DMS114 treated with DMSO at 0.1 percent for 48 hours (cell line): ENCODE results near the gene NFX1.
"Not testable (repeated sequence)": the region's sequence is repeated elsewhere in the genome, so short reads cannot be mapped to it uniquely, and the experiment has no call there.

Experiments
- DNase-seq: peaks from one replicate; lab custom pipeline; 2025; ENCODE audit not compliant: unreplicated experiment; lab: John Stamatoyannopoulos, UW

Gene NFX1

DNA sequence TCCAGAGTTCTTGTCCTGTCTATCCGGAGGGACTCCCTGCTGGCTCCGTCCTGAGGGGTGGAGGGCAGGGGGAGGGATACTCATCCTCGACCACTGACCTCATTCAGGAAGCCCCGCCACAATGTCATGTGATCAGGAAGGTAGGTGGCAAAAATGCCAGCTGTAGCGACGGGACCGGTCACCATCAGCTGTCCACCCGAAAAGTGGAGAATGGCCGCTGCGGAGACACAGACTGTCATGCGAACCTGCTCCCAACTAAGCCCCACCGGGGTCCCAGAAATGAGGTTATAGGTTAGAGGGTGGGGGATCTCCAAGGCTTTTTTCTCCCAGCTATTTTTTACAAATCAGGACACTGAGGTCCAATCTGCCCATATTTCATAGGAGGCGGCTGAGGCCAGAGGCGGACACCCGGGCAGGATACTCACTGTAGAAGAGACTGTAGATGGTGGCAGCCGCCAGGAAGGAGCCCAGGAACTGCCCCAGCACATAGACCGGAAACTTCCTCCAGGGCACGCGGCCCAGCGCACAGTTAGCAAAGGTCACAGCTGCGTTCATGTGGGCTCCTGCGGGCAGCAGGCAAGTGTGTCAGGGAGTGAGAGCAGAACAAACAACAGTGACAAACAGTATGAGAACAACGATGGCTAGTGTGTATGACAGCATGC, 95.8 kb downstream of the NFX1 start:
- DNase-seq, result not testable (repeated sequence)

DNA sequence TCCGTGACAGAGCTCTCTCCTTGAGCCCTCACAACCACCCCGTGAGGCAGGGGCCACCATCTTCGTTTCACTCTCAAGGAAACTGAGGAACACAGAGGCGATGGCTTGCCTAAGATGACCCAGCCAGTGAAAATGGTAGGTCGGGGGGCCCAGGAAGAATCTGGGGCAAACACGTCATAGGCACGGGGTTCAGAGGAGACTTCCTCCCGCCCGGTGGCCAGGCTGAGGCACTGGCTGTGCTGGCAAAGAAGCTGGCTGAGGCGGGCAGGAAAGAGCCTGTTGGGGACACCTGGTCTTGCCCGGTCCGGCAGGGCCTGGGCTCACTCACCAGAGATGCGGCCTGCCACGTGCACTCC, 96.3 kb downstream of the NFX1 start:
- not testable (repeated sequence) for DNase-seq

- DNase-seq, result not testable (repeated sequence)
Measured at GRCh38 chr9:33386998-33387397, 96.7 kb downstream of the NFX1 start.

DNA sequence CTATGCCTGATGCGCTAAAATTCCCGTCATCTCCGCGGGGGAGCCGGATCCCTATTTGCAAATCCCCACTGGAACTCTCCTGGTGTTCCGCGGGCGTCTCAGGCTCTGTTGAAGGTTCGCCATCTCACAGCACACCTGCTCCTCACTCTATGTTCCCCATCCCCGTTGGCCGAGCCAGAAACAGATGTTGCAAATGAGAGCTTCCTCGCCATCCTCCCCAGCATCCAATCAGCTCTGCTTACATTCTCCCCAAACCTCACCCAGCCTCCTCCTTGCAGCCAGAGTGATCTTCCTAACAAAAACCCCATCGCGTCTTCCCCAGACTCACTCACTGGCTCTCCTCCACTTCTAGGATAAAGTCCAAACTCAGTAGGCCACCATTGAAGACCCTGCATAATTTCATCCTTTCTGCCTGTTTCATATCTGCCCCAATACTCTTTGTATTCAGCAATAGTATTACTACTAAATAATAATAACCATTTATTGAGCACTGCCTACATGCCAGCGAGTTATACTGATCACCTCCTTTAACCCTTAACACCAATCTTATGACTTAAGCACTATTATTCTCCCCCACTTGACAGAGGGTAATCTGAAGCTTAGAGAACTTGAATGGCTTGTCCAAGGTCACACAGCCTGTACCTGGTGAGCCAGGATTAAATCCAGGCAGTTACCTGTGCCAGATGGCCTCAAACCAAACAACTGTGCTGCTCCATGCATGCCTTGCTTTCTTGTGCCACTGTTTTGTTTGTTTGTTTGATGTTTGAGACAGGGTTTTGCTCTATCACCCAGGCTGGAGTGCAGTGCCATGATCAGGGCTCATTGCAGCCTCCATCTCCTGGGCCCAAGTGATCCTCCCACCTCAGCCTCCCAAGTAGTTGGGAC, 98.0 kb downstream of the NFX1 start:
- DNase-seq, result no peak

- not testable (repeated sequence) for DNase-seq
Measured at GRCh38 chr9:33391111-33391771, 100.9 kb downstream of the NFX1 start.

DNA sequence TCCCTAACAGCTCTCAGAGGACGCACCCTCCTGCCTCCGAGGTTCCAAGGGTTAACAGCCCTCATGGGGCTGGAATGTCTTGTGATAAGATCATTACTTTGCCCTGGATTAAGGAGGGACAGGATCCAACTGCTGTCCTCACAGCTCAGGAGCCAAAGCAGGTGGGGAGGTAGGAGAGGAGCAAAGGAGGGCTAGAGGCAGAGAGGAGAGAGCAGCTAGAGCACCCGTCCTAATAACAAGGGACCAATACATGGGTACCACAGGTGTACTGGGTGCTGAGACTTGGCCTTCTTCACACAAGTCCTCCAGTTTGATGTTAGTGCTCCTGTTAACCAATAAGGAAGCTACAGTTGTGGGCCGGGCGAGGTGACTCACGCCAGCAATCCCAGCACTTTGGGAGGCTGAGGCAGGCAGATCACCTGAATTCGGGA, 102.3 kb downstream of the NFX1 start:
- not testable (repeated sequence) for DNase-seq

GRCh38 chr9:33393581-33393980, 103.3 kb downstream of the NFX1 start:
- no peak for DNase-seq

DNA sequence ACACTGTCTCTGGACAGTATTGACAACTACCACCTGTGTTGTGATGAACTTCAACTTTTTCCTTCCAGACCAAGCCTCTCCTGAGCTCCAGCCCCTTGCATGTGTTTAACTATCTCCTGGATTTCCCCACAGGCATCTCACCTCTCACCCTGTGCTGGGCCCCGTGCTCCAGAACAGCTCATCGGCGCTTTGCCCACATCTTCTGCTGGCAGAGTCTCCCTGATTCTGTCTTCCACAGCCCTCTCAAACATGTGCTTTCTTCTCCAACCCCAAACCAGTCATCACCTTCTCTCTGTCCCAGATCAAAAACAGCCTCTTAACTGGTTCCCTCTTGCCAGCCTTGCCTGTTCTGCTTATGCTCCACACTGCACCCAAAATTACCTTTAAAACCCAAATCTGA, 103.7 kb downstream of the NFX1 start:
- DNase-seq, result not testable (repeated sequence)

- not testable (repeated sequence) for DNase-seq
Measured at GRCh38 chr9:33395159-33395879, 105.0 kb downstream of the NFX1 start.

DNA sequence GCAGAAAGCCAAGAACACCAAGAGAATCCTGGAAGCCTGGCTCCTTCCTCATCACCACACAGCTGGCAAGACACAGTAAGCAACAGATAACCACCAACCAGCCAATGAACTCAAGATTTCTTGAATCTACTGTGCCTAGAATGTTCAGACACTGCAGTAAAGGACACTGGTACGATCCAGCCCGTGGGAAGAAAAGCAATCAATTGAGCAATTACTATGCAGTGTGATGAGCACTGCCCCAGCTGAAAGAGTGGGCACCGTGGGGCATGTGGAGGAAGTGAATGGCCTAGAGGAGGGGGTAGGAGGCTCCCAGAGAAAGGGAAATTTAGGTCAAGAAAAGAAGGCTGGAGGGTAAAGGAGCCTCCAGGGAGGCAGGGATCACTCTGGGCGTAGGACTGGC, 107.5 kb downstream of the NFX1 start:
- DNase-seq, result not testable (repeated sequence)

DNA sequence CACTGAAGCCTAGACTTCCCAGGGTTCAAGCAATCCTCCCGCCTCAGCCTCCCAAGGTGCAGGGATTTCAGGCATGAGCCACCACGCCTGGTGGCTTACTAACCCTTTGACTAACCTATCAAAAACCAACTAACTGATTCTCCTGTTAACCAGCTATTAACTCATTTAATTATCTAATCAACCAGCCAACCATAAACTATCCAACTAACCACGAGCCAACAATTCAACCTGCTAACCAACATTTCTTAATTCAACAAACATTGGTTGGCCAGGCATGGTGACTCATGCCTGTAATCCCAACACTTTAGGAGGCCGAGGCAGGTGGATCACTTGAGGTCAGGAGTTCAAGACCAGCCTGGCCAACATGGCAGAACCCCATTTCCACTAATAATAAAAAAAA, 108.7 kb downstream of the NFX1 start:
- DNase-seq, result not testable (repeated sequence)

DNA sequence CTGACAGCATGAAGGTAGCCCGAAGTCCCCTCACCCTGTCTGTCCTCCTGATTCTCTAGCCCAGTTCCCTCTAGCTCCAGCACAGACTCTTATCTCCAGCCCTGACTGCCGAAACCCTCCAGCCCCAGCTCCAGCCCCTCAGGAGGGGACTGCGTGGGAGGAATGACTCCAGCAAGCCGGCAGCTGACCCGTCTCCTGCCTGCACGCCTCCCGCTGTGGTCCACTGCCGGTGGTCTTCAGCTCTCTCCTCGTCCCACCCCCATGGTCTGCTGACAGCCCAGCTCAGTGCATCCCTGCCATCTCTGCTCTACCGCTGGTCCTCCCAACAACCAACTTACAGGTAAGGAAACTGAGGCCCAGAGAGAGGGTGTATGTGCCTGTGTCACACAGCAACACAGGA, 111.5 kb downstream of the NFX1 start:
- not testable (repeated sequence) for DNase-seq

DNA sequence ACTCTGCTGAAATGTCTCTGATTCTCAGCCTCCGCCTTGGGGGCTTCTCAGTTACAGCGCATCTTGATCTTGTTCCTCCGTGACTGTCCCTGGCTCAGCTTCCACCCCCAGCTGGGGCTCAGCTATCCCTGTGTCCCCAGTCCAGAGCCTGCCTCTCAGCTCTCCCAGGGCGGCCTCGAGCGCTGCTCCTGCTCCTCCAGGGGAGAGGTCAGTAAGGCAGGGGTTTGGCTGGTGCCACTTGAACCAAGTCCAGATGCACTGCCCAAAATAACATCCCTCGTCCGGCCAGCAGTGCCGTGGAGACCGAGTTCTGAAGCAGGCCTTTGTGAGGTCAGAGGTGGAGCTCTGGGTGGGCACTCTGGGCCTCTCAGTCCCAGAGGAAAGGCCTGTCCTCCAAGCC, 112.1 kb downstream of the NFX1 start, which contains the start of gene AQP7:
TSS of gene AQP7 (minus strand) at position 198 of the 400 bp plus-strand sequence. CDS start 1,306 bp downstream, outside the sequence.
- not testable (repeated sequence) for DNase-seq

DNA sequence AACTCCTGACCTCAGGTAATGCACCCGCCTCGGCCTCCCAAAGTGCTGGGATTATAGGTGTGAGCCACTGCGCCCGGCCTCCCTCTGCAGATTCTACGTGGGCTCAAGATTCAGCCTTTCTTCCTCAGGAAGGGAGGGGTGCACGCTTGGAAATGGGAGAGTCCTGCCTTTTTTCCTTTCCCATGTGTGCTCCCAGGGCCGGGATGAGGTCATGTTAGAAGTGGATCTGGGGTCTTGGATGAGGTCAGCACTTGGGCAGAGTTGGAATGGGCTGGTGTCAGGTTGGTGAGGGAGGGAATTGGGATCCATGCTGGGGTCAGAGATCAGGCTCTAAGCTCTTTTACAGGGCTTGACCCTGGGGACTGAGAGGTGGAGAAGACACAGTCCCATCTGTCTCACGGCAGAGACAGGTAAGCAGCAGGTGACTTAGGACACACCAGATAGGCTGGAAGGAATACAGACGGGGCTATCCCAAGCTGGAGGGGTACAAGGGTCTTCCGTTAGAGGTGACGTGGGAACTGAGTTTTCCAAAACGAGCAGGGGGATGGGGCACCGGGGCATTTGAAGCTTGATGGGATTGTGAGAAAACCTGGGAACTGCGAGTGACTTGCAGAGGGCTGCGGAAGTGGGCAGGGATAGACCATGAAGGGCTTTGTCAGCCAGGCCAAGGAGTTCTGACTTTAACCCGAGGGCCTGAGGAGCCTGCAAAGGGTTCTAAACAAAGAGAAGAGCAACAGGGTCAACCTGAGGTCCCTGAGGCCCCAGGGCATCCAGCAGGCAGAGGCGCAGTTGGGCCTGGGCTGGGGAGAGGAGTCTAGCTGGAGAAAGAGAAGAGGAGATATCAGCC, 113.8 kb downstream of the NFX1 start:
- no peak for DNase-seq

DNA sequence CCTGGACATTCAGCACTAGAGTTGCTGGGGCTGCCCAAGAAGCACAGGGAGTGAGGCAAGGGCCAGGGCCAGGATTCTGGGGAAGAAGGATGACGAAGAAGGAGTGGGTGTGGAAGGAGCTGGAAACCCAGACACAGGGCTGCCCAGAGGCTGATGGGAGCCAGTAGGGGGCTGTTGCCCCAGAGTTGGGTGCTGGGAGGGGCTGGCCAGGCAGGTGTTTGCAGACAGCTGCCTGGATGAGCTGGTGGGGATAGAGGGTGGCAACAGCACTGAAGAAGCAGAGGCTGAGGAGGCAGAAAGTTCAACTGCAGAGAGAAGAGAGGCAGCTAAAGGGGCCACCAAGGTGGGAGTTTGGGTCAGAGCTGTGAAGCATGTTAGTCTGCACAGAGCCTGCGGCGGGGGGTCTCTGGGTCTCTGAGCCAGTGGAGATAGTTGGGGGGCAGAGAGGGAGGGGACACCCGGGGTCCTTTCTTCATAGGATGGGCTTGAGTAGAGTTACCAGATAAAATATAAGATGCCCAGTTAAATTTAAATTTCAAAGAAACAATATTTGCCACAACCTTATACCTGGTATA, 114.6 kb downstream of the NFX1 start:
- DNase-seq, result no peak

- DNase-seq, result no peak
Measured at GRCh38 chr9:33407061-33407460, 116.7 kb downstream of the NFX1 start.

DNA sequence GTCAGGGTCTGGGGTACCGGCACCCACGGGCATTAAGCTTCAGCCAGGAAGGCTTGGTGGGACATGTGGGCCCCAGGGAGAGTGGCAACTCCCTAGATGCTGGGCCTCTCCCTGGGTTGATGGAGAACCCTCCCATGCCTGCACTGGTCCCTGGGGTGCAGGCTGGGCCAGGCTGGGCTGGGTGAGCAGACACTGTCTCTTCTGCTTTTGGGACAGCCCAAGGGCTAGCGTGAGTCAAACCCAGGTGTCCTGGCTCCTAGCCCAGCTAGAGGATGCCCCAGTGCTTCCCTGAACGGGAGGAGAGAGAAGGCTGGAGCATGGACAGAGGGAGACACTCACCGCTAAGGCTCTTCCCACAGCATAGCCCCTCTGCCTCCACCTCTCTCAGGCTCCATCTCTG, 117.8 kb downstream of the NFX1 start:
- no peak for DNase-seq

DNA sequence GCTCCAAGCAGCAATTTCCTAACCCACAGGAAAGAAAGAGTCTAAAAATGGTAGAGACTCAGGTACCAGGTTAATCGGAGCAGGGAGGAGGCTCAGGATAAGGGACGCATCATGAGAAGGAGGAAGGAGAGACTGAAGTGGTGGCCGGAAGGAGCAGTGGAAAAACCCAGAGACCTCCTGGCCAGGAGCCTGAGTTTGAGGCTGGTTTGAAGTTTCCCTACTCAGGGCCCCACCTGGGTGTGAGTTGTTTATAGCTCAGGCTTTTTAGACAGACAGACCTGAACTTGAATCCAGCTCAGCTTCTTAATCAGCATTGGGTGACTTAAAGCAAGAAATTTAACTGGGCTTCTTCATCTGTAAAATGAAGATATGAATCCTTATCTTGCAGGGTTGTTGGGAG, 124.0 kb downstream of the NFX1 start:
- no peak for DNase-seq

GRCh38 chr9:33414889-33415500, 124.7 kb downstream of the NFX1 start:
- no peak for DNase-seq
